Measurements from ENCODE around the gene ZNF462. TPM values are rescaled to one million over a fixed set of nuclear protein-coding genes. Genes with fewer than 3 reads are reported as not detected.

ZNF462 gene
- polyA plus RNA-seq, 3 donors: not detected

GRCh38 chr9:106906129-106906528 lies 43.2 kb downstream of the ZNF462 start:
- Histone ChIP-seq H3K27ac (ENCODE audit: low read depth in 1 of 2, low read length in 2 of 2) (no peak overlapping the region), H3K9me3 (replicated peaks in 1 of 2; ENCODE audit: control insufficient read depth in 1 of 2, insufficient read depth in 1 of 2, low read length in 2 of 2) (peaks cover 7 to 15% of the 10 kb centered on the region in 2 donors), H3K4me1 (ENCODE audit: control insufficient read depth in 1 of 2, insufficient read depth in 2 of 2, low read length in 2 of 2) (no peaks in the 10 kb centered on the region), H4K20me1 (ENCODE audit: insufficient read depth, low read length) (no peaks in the 10 kb centered on the region), H3K4me3 (replicated peaks in 1 of 3; ENCODE audit: low read depth in 2 of 3, low read length in 3 of 3) (no peak overlapping the region), H3K9ac (ENCODE audit: insufficient read depth, low read length, poor library complexity, severe bottlenecking) (no peak overlapping the region), H3K36me3 (replicated peaks in 1 of 2; ENCODE audit: control insufficient read depth in 1 of 2, insufficient read depth in 2 of 2, low read length in 2 of 2) (no peaks in the 10 kb centered on the region), H2AFZ (ENCODE audit: insufficient read depth, low read depth, low read length, poor library complexity, severe bottlenecking) (no peak overlapping the region), H3K4me2 (replicated peaks; ENCODE audit: extremely low read depth, low read length, poor library complexity, severe bottlenecking) (no peak overlapping the region), H3K27me3 (ENCODE audit: control insufficient read depth in 2 of 2, insufficient read depth in 2 of 2, low read length in 2 of 2) (no peaks in the 10 kb centered on the region), H3K79me2 (ENCODE audit: insufficient read depth, low read length) (no peaks in the 10 kb centered on the region)
- TF ChIP-seq CTCF (IDR thresholded peaks at IDR 0.05): no peak
- Mint-ChIP-seq H3K9me3 (peaks cover 9 to 27% (median 14%) of the 10 kb centered on the region in 7 donors), H3K4me3 (no peak overlapping the region), H3K27me3 (ENCODE audit: low read depth in 3 of 3) (peaks cover 0 to 2% (median 1%) of the 10 kb centered on the region in 3 donors), H3K36me3 (no peaks in the 10 kb centered on the region), H3K4me1 (no peaks in the 10 kb centered on the region), H3K27ac (no peak overlapping the region)
- DNase-seq: no peak
- WGBS (ENCODE audit: insufficient coverage): no CpG with 5 or more reads among the region's 3 CpGs
- intact Hi-C loops (cut with micrococcal nuclease): no loop called here

GRCh38 chr9:106911951-106912350 lies 49.0 kb downstream of the ZNF462 start:
- H3K27ac ChIP-seq (ENCODE audit: low read depth in 1 of 2, low read length in 2 of 2): no peak overlapping the region
- H3K36me3 Mint-ChIP-seq: no peaks in the 10 kb centered on the region
- 100% methylated on average over 2 of the region's 6 CpGs for WGBS (ENCODE audit: insufficient coverage)

More at GRCh38 chr9:106911951-106912350, 49.0 kb downstream of the ZNF462 start:
- Mint-ChIP-seq H3K27me3 (ENCODE audit: low read depth in 3 of 3) (peaks cover 0 to 1% (median 0%) of the 10 kb centered on the region in 3 donors), H3K4me3 (no peak overlapping the region), H3K4me1 (no peaks in the 10 kb centered on the region), H3K27ac (no peak overlapping the region), H3K9me3 (peaks cover 0 to 1% (median 0%) of the 10 kb centered on the region in 7 donors)
- Histone ChIP-seq H3K27me3 (ENCODE audit: control insufficient read depth in 2 of 2, insufficient read depth in 2 of 2, low read length in 2 of 2) (no peaks in the 10 kb centered on the region), H3K36me3 (replicated peaks in 1 of 2; ENCODE audit: control insufficient read depth in 1 of 2, insufficient read depth in 2 of 2, low read length in 2 of 2) (no peaks in the 10 kb centered on the region), H3K4me3 (replicated peaks in 1 of 3; ENCODE audit: low read depth in 2 of 3, low read length in 3 of 3) (no peak overlapping the region), H3K4me1 (ENCODE audit: control insufficient read depth in 1 of 2, insufficient read depth in 2 of 2, low read length in 2 of 2) (no peaks in the 10 kb centered on the region), H3K4me2 (replicated peaks; ENCODE audit: extremely low read depth, low read length, poor library complexity, severe bottlenecking) (no peak overlapping the region), H3K79me2 (ENCODE audit: insufficient read depth, low read length) (no peaks in the 10 kb centered on the region), H4K20me1 (ENCODE audit: insufficient read depth, low read length) (no peaks in the 10 kb centered on the region), H3K9me3 (replicated peaks in 1 of 2; ENCODE audit: control insufficient read depth in 1 of 2, insufficient read depth in 1 of 2, low read length in 2 of 2) (no peaks in the 10 kb centered on the region), H3K9ac (ENCODE audit: insufficient read depth, low read length, poor library complexity, severe bottlenecking) (no peak overlapping the region), H2AFZ (ENCODE audit: insufficient read depth, low read depth, low read length, poor library complexity, severe bottlenecking) (no peak overlapping the region)
- DNase-seq: no peak
- intact Hi-C loops (cut with micrococcal nuclease): no loop called here
- TF ChIP-seq CTCF (IDR thresholded peaks at IDR 0.05): no peak
